Measurements from ENCODE around the gene OR5F1.

GRCh38 chr11:56010716-56011115, 16.3 kb upstream of the OR5F1 start:
- TF ChIP-seq, protein P1, sequence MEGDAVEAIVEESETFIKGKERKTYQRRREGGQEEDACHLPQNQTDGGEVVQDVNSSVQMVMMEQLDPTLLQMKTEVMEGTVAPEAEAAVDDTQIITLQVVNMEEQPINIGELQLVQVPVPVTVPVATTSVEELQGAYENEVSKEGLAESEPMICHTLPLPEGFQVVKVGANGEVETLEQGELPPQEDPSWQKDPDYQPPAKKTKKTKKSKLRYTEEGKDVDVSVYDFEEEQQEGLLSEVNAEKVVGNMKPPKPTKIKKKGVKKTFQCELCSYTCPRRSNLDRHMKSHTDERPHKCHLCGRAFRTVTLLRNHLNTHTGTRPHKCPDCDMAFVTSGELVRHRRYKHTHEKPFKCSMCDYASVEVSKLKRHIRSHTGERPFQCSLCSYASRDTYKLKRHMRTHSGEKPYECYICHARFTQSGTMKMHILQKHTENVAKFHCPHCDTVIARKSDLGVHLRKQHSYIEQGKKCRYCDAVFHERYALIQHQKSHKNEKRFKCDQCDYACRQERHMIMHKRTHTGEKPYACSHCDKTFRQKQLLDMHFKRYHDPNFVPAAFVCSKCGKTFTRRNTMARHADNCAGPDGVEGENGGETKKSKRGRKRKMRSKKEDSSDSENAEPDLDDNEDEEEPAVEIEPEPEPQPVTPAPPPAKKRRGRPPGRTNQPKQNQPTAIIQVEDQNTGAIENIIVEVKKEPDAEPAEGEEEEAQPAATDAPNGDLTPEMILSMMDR (conservative IDR thresholded peaks at IDR 0.05; ENCODE audit: low read length): no peak
- TF ChIP-seq EZH2phosphoT487 (IDR thresholded peaks at IDR 0.05; ENCODE audit: borderline replicate concordance, low read depth, low read length): no peak
